Fibroblast of pulmonary artery (primary cell): ENCODE measurements around the gene IL33.
A peak's percentile ranks its signal among the peaks of the same experiment; 100 is the strongest.

Source experiments
- DNase-seq: peaks from one replicate; pipeline ENCODE4 v3.0.0-alpha.2; 2010; ENCODE audit warnings: low read depth
- H3K4me3 ChIP-seq: replicated peaks from 2 replicates; pipeline ENCODE4 v1.5.1; 2011; ENCODE audit warnings: low read depth, mild to moderate bottlenecking, control low read depth, low read length, moderate library complexity
- CTCF ChIP-seq: IDR thresholded peaks from 2 replicates; pipeline ENCODE4 v1.5.1; 2011; ENCODE audit warnings: mild to moderate bottlenecking, control low read depth, low read length, inconsistent platforms; ENCODE audit errors: missing control alignments

Gene IL33

GRCh38 chr9:6239048-6239461 is 23.4 kb downstream of the IL33 start:
- no peak overlapping the region for H3K4me3 ChIP-seq
- TF ChIP-seq CTCF = no peak
- DNase-seq = peak; percentile 63

- TF ChIP-seq CTCF = no peak
- no peak overlapping the region for H3K4me3 ChIP-seq
- peak; percentile 73 for DNase-seq
Measured at GRCh38 chr9:6239694-6240093, 24.1 kb downstream of the IL33 start.

- no peak for TF ChIP-seq CTCF
- no peak overlapping the region for H3K4me3 ChIP-seq
- DNase-seq = no peak
Measured at GRCh38 chr9:6243746-6244145, 28.1 kb downstream of the IL33 start.

- no peak for TF ChIP-seq CTCF
- no peak overlapping the region for H3K4me3 ChIP-seq
- peak; percentile 39 for DNase-seq
Measured at GRCh38 chr9:6247266-6247665, 31.7 kb downstream of the IL33 start.

GRCh38 chr9:6268826-6269397 is 53.3 kb downstream of the IL33 start:
- TF ChIP-seq CTCF = no peak
- no peak for DNase-seq
- no peak overlapping the region for H3K4me3 ChIP-seq

GRCh38 chr9:6270896-6271295 is 55.3 kb downstream of the IL33 start:
- H3K4me3 ChIP-seq = no peak overlapping the region
- DNase-seq = no peak
- no peak for TF ChIP-seq CTCF

GRCh38 chr9:6271508-6272228 is 56.1 kb downstream of the IL33 start:
- DNase-seq = no peak
- no peak for TF ChIP-seq CTCF
- H3K4me3 ChIP-seq = no peak overlapping the region
